Cardiac ventricle fibroblast (primary cell): ENCODE data around the gene KRT32. TPM values are rescaled to one million over a fixed set of nuclear protein-coding genes. Genes with fewer than 3 reads are reported as not detected.

Source experiments
- total RNA-seq: library from RNA; depleted of rRNA; stranded (reverse); fragments of >200 nt; gene quantifications from 2 replicates; pipeline ENCODE4 v1.2.3, GENCODE V29; 2015

The KRT32 gene
- not detected in 2 replicates for total RNA-seq

DNA sequence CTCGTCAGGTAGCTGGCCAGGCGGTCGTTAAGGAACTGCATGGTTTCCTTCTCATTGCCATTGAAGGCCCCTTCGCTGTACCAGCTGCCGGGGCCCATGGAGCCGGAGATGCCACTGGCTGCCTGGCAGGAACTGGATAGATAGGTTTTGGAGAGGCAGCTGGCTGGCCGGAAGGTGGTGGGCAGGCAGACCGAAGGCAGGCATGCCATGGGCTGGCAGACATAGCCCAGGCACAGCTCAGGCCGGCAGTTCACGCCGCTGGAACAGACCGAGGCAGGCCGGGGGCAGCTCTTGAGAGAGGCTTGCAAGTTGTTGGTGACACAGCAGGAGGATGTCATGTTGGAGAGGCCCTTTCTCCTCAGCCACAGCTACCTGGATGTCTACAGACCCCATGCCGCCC is at the start of gene KRT32:
Gene KRT32, minus strand, starts transcription at position 399 of the 400 bp plus-strand sequence. Its CDS starts 61 bp downstream, at position 338.

DNA sequence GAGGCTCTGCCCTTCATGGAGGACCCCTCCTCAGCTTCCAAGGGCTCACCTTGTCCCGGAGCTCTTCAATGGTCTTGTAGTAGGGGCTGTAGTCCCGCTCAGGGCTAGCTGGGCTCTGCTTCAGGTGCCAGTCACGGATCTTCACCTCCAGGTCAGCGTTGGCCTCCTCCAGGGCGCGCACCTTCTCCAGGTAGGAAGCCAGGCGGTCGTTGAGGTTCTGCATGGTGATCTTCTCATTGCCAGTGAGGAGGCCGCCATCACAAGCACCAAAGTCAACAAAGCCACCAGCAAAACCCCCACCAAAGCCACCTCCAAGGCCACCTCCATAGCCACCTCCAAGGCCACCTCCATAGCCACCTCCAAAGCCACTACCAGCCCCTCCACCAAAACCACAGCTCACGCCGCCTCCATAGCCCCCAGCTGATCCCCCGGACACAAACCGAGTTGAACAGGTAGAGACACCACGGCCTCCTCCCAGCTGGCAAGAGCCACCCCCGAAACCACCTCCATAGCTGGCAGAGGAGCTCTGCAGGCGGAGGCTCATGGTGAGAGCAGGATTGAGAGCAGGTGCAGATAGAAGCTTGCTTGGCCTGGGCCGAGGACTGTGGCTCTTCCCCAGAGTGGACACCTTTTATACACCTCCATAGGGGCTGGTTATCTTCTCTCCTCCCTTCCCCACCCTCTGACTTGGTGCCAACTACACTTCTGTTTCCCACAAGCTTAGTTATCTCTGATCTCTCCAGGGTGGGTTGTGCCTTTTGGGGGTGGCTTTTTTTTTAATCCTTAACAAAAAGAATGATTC is 38.0 kb upstream of the KRT32 start, which contains the start of gene KRT13:
Gene KRT13, minus strand, starts transcription at position 606 of the 802 bp plus-strand sequence. Its CDS starts 62 bp downstream, at position 544.

GRCh38 chr17:41489531-41489930 is 22.3 kb upstream of the KRT32 start, which contains the start of gene KRT36:
Gene KRT36 (minus strand): TSS chr17:41489910. CDS start chr17:41489864, 46 bp downstream.

GRCh38 chr17:41481036-41481435 is 13.8 kb upstream of the KRT32 start, which contains the start of gene KRT35:
Gene KRT35 (minus strand): TSS chr17:41481151. CDS start chr17:41481097, 54 bp downstream.

DNA sequence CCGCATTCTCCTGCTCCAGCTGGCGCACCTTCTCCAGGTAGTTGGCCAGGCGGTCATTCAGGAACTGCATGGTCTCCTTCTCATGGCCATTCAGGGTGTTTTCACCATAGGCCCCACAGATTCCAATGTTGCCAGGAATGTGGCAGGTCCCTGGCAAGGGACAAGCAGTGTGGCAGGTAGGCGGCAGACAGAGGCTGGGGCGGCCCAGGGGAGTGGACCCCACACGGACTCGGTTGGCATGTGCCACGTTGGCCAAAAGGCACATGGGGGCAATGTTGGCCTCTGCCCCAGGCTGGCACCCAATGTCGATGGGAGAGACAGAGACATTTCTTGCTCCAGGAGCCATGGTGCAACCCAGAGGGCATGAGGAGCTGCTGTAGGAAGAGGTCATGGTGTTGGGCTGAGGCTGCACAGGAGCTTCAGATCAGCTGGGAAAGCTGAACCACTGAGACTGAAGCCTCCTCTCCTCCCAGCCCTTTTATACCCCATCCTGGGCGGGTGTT is 26.6 kb downstream of the KRT32 start, which contains the start of gene KRT38:
Gene KRT38, minus strand, starts transcription at position 453 of the 503 bp plus-strand sequence. Its CDS starts 62 bp downstream, at position 391.

DNA sequence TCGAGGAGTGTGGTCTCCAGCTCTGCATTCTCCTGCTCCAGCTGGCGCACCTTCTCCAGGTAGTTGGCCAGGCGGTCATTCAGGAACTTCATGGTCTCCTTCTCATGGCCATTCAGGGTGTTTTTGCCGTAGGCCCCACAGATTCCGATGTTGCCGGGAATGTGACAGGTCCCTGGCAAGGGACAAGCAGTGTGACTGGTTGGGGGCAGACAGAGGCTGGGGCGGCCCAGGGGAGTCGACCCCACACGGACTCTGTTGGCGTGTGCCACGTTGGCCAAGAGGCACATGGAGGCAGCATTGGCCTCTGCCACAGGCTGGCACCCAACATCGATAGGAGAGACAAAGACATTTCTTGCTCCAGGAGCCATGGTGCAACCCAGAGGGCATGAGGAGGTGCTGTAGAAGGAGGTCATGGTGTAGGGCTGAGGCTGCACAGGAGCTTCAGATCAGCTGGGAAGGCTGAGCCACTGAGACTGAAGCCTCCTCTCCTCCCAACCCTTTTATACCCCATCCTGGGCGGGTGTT is 43.0 kb downstream of the KRT32 start, which contains the start of gene KRT37:
Gene KRT37, minus strand, starts transcription at position 475 of the 525 bp plus-strand sequence. Its CDS starts 62 bp downstream, at position 413.

Other genes with a start within 250 kb of the KRT32 start
- gene KRTAP9-2, start 240.7 kb downstream of the KRT32 start, total RNA-seq = not detected in 2 replicates
- not detected in 2 replicates for gene KRTAP9-3, start 234.9 kb downstream of the KRT32 start, total RNA-seq
- not detected in 2 replicates for gene KRTAP9-8, start 229.4 kb downstream of the KRT32 start, total RNA-seq
- not detected in 2 replicates for gene KRTAP9-4, start 217.7 kb downstream of the KRT32 start, total RNA-seq
- gene KRTAP9-9, start 212.0 kb downstream of the KRT32 start, total RNA-seq = not detected in 2 replicates
- gene KRTAP9-6, start 202.0 kb downstream of the KRT32 start, total RNA-seq = not detected in 2 replicates
- gene KRTAP9-7, start 191.7 kb downstream of the KRT32 start, total RNA-seq = not detected in 2 replicates
- gene KRTAP29-1, start 164.5 kb downstream of the KRT32 start, total RNA-seq = not detected in 2 replicates
- not detected in 2 replicates for gene KRTAP16-1, start 158.1 kb downstream of the KRT32 start, total RNA-seq
- gene KRTAP17-1, start 151.7 kb downstream of the KRT32 start, total RNA-seq = not detected in 2 replicates
- not detected in 2 replicates for gene KRT33A, start 116.6 kb downstream of the KRT32 start, total RNA-seq
- not detected in 2 replicates for gene KRT33B, start 97.6 kb downstream of the KRT32 start, total RNA-seq
- gene KRT34, start 85.1 kb downstream of the KRT32 start, total RNA-seq = not detected in 2 replicates
- gene KRT31, start 69.8 kb downstream of the KRT32 start, total RNA-seq = not detected in 2 replicates
- not detected in 2 replicates for gene KRT37, start 42.8 kb downstream of the KRT32 start, total RNA-seq
- not detected in 2 replicates for gene KRT38, start 26.4 kb downstream of the KRT32 start, total RNA-seq
- gene KRT35, start 13.8 kb upstream of the KRT32 start, total RNA-seq = not detected in 2 replicates
- gene KRT36, start 22.5 kb upstream of the KRT32 start, total RNA-seq = not detected in 2 replicates
- gene KRT13, start 38.2 kb upstream of the KRT32 start, total RNA-seq = 0.75 TPM in 1 of 2 replicates, not detected in the other
- 0.59 TPM in 1 of 2 replicates, not detected in the other for gene KRT15, start 51.5 kb upstream of the KRT32 start, total RNA-seq
- gene KRT19, start 60.9 kb upstream of the KRT32 start, total RNA-seq = 22.6 and 32.1 TPM in 2 replicates
- not detected in 2 replicates for gene KRT9, start 104.7 kb upstream of the KRT32 start, total RNA-seq
- 0.34 TPM in 1 of 2 replicates, not detected in the other for gene KRT14, start 119.5 kb upstream of the KRT32 start, total RNA-seq
- gene KRT16, start 145.4 kb upstream of the KRT32 start, total RNA-seq = not detected in 2 replicates
- gene KRT17, start 157.2 kb upstream of the KRT32 start, total RNA-seq = 7.1 and 9.5 TPM in 2 replicates
- gene EIF1, start 221.5 kb upstream of the KRT32 start, total RNA-seq = 315 and 385 TPM in 2 replicates
- gene GAST, start 244.9 kb upstream of the KRT32 start, total RNA-seq = not detected in 2 replicates